GM19468 (cell line): ENCODE results near the gene F7.

Experiments used
- ATAC-seq: cut with Tn5 transposase; IDR thresholded peaks from one replicate; pipeline ENCODE4 v1.9.1; 2021; ENCODE audit warnings: mild to moderate bottlenecking, moderate library complexity, moderate number of reproducible peaks; ENCODE audit not compliant: unreplicated experiment; ENCODE audit errors: extremely low read depth

The F7 gene

DNA sequence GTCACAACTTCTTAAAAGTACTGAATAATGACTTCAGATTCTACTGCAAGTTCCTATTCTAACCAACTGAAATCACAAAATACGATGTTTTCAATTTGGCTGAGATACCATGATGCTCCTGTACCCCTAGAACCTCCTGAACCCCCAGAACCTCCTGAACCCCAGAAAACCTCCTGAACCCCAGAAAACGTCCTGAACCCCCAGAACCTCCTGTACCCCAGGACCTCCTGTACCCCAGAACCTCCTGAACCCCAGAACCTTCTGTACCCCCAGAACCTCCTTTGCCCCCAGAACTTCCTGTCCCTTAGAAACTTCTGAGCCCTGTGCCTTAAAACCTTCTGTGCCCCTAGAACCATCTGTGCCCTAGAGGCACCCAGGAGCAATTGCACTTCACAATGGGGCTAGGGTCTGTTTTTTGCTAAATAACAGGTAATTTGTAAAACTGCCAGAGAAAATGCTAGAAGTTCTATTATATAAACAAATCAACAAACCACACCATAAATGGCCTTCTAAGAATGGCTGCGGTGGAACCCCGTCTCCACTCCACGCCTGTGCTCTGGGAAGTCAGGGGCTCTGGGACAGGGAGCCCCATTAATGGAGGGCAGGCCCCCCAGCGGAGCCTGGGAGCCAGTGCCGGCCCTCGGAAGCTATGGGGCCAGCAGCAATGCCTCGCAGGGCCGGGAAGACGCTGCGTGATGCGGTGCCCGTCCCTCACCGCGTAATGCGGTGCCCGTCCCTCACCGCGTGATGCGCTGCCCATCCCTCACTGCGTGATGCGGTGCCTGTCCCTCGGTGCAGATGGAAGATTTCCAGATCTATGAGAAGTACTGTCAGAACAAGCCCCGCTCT lies 21.3 kb upstream of the F7 start:
- no peak for ATAC-seq

DNA sequence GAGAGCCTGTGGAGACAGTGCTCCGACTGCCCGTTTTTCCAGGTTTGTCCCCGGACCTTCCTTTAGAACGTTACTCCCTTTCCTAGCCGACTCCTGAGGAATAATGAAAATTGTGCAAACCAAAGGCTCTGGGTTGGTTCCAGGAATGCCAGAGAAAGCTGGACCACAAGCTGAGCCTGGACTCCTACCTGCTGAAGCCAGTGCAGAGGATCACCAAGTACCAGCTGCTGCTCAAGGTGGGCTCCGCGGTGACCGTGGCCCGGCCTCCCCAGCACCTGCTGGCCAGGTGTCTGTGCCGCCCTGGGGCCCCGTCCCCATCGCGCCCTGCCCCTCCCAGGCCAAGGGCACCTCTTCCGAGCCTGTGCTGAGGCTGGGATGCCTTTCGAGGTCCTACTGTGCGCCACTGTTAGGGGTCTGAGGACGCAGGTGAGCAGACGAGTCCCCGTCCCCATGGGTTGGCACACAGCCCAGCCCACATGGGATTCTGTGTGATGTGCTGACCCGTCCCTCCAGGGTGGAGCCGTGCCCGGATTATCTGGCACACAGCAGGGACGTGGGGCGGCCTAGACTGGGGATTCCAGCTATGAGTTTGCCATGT lies 20.5 kb upstream of the F7 start:
- ATAC-seq: no peak

DNA sequence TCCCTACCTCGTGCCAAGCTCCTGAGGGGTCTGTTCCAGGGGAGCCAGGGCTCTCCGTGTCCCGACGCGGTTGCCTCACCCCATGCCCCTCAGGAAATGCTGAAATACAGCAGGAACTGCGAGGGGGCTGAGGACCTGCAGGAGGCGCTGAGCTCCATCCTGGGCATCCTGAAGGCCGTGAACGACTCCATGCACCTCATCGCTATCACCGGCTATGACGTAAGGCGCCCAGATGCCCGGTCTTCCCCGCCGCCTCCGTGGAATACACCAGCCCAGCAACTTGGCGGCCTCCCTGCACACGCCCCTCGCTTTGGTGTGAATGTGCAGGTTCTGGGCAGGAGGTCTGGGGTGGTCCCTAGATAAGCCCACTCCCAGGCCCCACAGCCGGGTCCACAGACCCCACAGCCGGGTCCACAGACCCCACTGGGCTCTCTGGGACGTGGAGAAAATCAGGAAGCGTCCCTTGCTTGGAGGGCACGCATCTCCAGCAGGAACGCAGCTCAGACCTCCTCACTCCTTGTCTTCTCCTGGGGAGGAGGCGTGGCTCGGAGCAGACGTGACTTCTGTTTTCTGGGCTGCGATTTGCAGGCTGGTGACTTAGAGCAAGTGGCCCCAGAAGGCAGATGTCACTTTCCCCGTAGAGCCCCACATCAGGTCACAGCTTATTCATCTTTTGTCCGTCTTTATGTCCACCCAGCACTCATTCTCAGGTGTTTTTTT lies 19.4 kb upstream of the F7 start:
- ATAC-seq: no peak

DNA sequence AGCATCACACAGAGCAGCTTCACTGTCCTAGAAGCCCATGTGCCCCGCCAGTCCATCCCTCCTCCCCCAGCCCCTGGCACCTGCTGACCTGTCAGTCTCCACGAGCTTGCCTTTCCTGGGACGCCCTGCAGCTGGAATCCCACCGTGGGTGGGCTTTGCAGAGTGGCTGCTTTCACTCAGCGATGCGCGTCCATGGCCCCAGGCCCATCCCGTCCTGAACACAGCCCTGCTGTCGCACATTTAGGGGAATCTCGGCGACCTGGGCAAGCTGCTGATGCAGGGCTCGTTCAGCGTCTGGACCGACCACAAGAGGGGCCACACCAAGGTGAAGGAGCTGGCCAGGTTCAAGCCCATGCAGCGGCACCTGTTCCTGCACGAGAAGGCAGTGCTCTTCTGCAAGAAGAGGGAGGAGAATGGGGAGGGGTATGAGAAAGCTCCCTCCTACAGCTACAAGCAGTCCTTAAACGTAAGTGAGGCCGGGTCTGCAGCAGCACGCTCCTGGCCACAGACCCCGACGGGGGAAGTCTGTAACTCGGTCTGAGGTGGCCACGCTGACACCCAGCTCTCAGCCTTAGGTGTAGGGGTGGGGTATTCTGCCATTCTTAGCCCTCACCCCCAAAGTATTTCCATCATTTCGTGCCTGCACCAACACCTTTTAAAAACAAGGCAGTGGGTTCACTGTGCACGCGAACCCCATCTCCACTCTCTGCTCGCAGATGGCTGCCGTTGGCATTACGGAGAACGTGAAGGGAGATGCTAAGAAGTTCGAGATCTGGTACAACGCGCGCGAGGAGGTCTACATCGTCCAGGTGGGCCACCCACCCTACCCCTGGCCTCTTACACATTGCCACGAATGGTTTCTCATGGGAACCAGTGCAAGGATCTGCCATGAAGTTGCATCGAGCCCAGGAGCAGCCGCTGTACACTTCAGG lies 18.3 kb upstream of the F7 start:
- ATAC-seq: no peak

DNA sequence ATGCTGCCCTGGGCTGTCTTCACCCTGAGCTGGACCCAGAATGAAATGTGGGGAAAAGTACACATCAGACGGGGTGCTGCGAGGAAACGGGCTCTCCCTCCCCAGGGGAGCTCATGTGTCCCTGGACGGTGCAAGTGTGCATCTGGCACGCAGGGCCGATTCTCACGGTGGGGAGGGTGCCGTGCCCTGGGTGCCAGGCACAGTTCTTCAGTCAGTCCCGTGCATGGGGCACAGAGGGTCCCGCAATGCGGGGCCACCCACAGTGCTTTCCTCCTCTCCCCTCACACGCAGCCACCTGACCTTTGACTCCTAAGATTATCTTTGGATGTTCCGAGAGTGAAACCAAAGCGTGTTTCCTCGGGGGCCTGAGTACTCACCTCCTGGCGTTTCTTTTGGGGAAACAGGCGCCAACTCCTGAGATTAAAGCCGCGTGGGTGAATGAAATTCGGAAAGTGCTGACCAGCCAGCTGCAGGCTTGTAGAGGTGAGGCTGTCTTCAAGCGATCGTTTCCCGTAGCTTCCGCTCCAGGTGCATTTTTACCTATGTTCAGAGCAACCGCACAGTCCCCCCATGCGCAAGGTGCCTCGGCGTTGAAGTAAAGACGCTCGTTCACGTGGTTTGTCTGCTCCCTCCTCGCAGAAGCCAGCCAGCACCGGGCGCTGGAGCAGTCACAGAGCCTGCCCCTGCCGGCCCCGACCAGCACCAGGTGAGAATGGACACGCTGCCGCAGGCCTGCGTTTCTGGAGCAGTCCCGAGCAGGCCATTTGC lies 17.5 kb upstream of the F7 start:
- ATAC-seq: no peak

DNA sequence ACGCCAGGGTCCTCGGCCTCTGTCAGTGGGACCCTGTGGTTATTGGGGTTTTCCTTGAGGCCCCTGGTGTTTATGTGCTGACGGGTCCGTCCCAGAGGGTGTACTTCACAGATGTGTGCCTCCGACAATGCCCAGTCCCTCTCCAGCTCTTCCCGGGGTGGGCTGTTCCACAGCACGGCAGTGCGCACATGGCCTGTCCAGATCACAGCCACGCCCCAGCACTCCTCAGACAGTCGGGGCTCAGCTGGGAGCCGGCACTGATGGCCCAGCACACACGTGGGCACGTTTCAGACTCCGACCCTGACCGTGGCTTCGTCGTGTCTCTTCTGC lies 16.9 kb upstream of the F7 start:
- ATAC-seq: no peak

DNA sequence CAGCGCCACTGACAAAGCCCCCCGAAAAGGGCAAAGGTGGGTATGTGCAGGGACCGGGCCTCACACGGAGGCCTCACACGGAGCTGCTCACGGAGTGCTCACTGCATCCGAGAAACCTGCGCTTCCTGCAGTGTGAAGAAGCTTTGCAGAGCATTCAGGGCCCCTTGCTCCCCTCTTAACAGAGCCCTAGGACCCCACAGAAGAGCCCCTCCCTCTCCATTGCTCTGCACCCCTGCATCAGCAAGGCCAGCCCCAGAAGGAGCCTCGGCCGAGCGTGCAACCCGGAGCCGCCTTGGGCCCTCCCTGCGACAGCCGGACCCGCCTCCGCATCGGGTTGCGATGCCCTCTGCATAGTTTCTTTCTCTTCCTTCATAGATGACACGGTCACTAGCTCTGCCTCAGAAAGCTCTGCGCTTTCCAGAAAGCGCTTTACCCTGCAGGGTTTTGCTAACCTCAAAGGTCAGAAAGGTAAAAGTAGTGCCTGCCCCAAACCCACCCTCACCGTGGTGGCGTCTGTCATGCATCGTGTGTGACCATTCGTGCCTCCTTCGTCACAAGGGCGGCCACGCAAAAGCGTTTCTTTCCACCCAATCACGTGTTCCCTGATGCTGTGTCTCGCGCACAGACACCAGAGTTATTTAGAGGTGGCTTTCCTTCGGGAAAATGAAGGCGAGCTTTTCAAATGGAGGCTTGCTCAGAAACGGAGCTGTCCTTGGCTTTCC lies 15.7 kb upstream of the F7 start:
- ATAC-seq: no peak

DNA sequence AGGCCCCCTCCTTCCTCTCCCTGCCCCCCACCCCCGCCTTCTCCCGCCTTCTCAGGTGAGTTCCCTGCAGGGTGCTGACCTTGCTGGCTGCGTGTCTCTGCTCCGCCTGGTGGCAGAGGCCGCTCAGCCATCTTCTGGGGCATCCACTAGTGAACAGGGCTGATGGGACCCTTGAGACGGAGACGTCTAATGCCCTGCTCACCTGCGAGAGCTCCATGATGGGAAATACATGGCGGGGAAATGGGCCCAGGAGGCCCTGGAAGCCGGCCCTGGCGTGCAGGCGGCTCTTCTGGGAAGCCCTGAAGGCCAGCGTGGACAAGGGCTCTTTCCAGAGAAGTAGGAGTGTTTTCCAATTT lies 15.2 kb upstream of the F7 start:
- ATAC-seq: no peak

DNA sequence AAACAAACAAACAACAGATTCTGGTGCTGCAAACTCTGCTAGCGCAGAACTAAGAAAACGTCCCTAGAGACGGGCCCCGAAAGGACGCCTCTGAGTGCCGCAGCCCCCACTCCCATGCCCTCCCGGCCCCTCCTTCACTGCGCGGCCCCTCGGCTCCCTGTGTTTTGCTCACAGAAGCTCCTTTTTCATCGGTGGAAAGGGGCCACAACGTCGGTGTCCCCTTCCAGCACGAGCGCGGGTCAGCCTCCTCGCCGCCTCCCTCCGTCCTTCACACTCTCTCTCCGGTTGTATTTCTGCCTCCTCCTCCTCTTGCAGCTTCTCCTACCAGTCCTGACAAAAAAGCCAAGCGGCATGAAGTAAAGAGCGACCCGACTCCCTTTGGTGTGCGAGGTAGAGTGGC lies 14.8 kb upstream of the F7 start:
- no peak for ATAC-seq

DNA sequence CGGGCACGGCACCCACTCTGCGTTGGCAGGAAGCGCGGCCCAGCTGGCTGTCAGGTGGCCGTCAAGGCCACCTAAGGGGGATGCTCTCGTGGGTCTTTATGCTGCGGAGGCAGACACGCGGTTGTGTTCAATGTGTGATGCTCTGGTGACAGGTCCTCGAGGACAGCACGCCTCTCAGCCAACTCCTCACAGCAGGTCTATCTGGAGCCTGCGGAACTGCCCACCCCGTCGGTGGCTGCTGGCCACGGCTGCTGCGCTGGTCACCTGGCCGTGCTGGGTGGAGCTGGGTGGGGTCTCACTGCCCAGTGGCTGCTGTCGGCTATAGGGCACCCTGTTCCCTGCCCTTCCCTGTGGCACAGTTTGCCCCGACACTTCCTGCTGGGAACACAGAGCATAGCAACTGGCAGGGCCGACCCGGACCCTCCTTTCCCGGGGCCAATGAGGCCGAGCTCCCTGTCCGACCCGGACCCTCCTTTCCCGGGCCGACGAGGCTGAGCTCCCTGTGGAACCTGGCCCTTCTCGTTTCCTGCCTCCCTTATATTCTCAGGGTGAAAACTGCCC lies 14.3 kb upstream of the F7 start:
- no peak for ATAC-seq

DNA sequence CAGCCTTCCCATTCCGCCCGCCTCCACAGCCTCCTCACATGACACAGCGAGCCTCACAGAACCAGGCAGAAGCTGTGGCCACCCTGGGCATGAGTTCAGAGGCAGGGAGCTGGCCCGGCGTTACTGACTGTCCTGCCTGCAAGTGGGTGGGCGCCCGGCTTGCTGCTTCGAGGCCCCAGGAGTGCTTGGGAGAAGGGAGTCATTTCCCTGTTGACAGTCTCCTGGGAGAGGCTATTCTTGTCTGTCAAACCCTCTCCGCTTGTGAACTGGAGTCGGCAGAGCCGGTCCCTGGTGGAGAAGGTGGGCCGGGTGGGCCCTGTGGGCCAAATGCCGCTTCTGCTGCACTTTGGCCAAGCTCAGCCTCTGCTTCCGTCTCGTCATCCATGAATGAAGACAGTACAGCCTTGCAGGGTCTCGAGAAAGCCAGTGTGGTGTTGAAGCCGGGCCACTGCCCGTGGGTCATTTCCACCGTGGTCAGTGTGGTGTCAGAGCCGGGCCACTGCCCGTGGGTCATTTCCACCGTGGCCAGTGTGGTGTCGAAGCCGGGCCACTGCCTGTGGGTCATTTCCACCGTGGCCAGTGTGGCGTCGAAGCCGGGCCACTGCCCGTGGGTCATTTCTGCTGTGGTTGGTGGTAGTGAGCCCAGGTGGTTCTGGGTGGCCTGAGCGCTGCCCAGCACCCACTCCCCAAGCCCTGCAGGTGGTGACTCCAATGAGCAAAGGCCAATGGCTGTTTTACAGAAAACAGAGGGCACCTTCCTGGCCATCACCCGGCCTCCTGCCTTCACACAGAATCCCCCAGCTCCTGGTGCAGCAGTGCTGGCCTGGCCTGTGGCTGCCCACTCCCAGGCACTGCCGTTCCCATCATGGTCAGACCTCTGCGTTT lies 13.5 kb upstream of the F7 start:
- ATAC-seq: no peak

DNA sequence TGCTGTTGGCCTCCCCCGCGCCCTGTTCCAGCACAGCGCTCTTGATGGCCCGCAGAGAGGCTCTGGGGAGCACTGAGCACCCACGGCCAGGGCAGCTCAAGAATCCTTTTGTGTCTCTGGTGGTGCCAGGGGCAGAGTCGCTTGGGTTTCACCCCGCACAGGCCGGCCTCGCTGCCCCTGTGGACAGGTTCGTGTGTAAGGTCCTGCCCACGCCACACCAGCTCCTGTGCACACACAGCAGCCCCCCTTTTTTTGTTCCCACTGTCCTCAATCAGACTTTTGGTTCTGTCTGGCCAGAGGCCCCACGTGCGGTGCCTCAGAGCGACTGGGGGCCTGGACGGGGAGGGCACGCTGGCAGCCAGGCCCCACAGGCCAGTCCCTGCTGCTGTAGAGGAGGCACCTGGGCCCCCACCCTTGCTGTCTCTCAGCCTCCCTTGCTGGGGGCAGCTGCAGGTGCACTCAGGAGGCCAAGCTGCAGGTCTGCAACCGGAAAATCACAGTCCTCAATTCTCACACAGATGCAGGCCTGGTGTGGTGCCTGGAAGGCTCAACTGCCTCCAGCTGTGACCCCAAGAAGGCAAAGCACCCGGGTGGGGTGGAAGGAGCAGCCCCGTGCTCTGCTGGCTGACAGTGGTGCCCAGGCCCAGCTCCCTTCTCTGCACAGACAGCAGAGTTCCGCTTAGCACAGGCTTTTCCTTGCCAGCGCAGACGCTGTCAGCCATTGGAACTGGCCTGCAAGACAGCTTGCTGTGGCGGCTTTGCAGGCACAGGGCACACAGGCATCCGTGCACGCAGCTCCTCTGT lies 12.6 kb upstream of the F7 start:
- ATAC-seq: no peak

DNA sequence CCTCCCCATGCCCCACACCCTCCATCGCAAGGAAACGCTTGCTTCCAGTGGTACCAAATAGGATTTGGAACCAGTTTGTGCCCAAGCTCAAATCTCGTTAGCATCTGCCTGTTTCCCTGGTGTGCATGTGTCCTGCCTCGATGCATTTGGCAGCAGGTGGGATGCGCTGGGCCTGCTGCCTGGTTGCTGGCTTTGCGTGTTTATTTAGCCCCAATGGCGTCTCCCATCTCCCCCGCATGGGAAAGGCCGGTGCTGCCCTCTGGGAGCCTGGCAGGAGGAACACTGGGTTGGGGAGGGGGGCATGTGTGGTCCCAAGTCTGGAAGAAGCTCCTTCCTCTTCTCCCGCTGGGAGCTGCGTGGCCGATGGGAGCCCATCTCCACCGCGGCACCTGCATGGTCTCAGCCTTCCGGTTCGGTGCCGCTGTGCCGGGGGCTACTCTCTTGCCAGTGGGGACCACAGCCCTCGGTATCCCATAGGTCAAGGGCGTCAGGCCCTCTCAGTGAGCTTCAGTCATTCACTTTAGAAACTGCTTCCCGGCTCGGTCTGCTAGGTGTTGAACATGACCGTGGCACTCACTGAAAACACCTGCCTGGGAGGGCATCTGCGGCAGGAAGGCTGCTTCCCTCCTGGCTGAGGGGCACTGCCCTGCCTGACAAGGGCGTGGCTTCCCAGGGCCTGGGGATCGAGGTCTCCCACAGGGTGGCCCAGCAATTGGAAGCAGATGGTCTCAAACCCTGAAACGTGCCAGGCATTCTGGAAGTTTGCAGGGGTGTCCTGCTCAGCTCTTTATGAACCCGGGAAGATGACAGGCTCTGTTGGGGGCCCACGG lies 11.8 kb upstream of the F7 start:
- no peak for ATAC-seq

DNA sequence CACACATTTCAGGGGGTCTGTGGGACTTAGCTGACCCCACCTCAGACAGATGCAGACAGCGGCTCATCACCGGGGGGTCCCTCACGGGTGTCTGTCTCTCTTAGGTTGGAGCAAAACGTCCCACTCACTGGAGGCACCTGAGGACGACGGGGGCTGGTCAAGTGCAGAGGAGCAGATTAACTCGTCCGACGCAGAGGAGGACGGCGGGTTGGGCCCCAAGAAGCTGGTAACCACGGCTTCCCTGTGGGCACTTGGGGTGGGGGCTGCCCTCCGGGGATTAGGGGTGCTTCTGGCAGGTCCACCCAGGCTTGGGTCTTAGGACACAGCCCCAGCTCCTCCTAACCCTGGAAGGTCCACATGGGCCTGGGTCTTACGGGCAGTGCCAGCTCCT lies 11.2 kb upstream of the F7 start:
- no peak for ATAC-seq

DNA sequence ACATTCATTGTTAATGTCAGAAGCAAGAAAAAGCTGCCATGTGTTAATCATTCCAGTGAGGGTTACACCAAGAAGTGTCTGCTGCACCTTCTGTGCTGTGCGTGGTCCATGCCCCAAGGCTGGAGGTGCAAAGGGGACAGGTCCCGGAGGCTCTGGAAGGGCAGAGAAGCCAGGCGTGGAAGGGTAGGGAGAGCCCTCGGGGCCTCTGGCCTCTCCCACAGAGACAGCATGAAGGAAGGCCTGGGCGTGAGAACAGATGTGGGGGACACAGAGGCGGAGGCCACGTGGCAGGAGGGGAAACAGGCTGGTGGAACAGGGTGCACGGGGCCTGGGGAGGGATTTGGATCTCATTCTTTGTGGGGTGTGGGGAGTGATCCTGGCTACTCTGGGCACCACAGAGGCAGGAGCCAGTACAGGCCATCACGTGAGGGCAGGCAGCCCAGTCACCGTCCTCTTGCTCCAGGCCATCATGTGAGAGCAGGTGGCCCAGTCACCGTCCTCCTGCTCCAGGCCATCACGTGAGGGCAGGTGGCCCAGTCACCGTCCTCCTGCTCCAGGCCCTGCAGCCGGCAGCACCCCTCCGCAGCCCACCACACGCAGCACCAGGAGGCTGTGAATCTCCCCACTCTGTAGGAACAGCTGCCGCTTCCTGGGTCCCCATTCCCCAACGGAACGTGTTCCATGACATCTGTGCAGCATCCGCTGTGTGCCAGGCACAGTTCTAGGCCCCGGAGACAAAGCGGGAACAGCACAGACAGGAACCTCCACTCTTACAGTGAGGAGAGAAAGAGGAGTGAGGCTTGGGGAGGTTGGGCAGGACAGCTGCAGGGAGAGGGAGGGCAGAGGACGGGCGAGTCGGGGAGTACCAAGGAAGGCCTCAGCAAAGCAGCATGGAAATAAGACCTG lies 10.2 kb upstream of the F7 start:
- ATAC-seq: no peak
